HepG2 (cell line): ENCODE results near the gene SEC24D. TPM values are rescaled to one million over a fixed set of nuclear protein-coding genes. Genes with fewer than 3 reads are reported as not detected.

Experiments used
- ATAC-seq: fragments of 200-7000 bp; cut with Tn5 transposase; 3 replicates; pipeline ENCODE4 v1.9.1; 2020; ENCODE audit warnings: mild to moderate bottlenecking, moderate library complexity
- BruUV-seq: library from RNA; stranded (reverse); fragments of 400-500 nt; replicated peaks from 2 replicates; lab custom pipeline; 2021; lab: Mats Ljungman, UMichigan
- CTCF ChIA-PET: fragments of 300-600 bp; formaldehyde crosslinking; extraction: SDS; loops from one replicate; lab custom pipeline; 2021; ENCODE audit warnings: low total read pairs, inconsistent platforms, low intra/inter-chr PET ratio; lab: Yijun Ruan, JAX
- POLR2A ChIA-PET: fragments of 350-600 bp; sonication (Branson Sonifier 250); formaldehyde crosslinking; loops from one replicate; lab custom pipeline; 2020; ENCODE audit warnings: antibody characterized with exemption, inconsistent platforms; lab: Yijun Ruan, JAX
- DNase-seq: peaks from one replicate; pipeline ENCODE4 v3.0.0-alpha.2; 2015; ENCODE audit warnings: low spot score
- FAIRE-seq: peaks from 3 replicates; lab custom pipeline; 2011; peaks lifted over from hg19 to GRCh38; lab: Jason Lieb, UNC
- H2AFZ ChIP-seq: one replicate; pipeline ENCODE4 v1.6.1; 2011; ENCODE audit warnings: low read length, inconsistent platforms
- H3K27ac ChIP-seq: fragments of 300-600 bp; 3 replicates; pipeline ENCODE4 v1.8.0; 2011; ENCODE audit warnings: mixed run types, mild to moderate bottlenecking, mixed read lengths, low read length, inconsistent platforms; ENCODE audit not compliant: insufficient read depth; ENCODE audit errors: extremely low read length
- H3K27me3 ChIP-seq, 2 experiments: fragments of 200-600 bp in 1 of 2; 2 replicates in 1 of 2; 3 replicates in 1 of 2; pipeline versions ENCODE4 v1.6.0 to v1.8.0; 2011; ENCODE audit warnings: low read length in 2 of 2, mild to moderate bottlenecking in 2 of 2, moderate library complexity in 2 of 2, inconsistent platforms in 1 of 2; ENCODE audit not compliant: insufficient read depth in 2 of 2, control insufficient read depth in 1 of 2
- H3K36me3 ChIP-seq, 2 experiments: fragments of 200-600 bp in 1 of 2; replicated peaks in 1 of 2; 2 replicates in 1 of 2; 3 replicates in 1 of 2; pipeline versions ENCODE4 v1.5.1 to v1.8.0; 2011; ENCODE audit warnings: low read length in 2 of 2, inconsistent platforms in 1 of 2; ENCODE audit not compliant: insufficient read depth in 2 of 2, control insufficient read depth in 1 of 2
- H3K4me1 ChIP-seq: 2 replicates; pipeline ENCODE4 v1.5.1; 2012; ENCODE audit warnings: low read length, inconsistent platforms; ENCODE audit not compliant: insufficient read depth
- H3K4me2 ChIP-seq: 2 replicates; pipeline ENCODE4 v1.6.0; 2011; ENCODE audit warnings: low read depth, low read length, inconsistent platforms
- H3K4me3 ChIP-seq, 3 experiments: fragments of 200-600 bp in 1 of 3; sonication (generic), shearing (Covaris generic) in 1 of 3; replicated peaks in 1 of 3; 2 replicates each; pipeline ENCODE4 v1.5.1; 2011 to 2016; ENCODE audit warnings: low read length in 3 of 3, inconsistent platforms in 2 of 3, low read depth in 2 of 3, mild to moderate bottlenecking in 2 of 3, control low read depth in 1 of 3, mixed read lengths in 1 of 3; ENCODE audit not compliant: insufficient read depth in 1 of 3
- H3K79me2 ChIP-seq: one replicate; pipeline ENCODE4 v1.6.1; 2011; ENCODE audit warnings: low read length, inconsistent platforms; ENCODE audit not compliant: insufficient read depth
- H3K9ac ChIP-seq: 2 replicates; pipeline ENCODE4 v1.6.0; 2011; ENCODE audit warnings: mild to moderate bottlenecking, low read depth, low read length, inconsistent platforms; ENCODE audit not compliant: insufficient read depth
- H3K9me3 ChIP-seq: 2 replicates; pipeline ENCODE4 v1.5.1; 2012; ENCODE audit warnings: mild to moderate bottlenecking, low read length
- H4K20me1 ChIP-seq: 2 replicates; pipeline ENCODE4 v1.6.0; 2011; ENCODE audit warnings: inconsistent platforms, mild to moderate bottlenecking, low read length, moderate library complexity; ENCODE audit not compliant: insufficient read depth
- ARHGAP35 ChIP-seq: sonication (generic); formaldehyde crosslinking; IDR thresholded peaks from 2 replicates; pipeline ENCODE4 v1.9.0; 2022; ENCODE audit warnings: mild to moderate bottlenecking, inconsistent platforms, moderate library complexity, missing genetic modification reagents, borderline replicate concordance
- ATF1 ChIP-seq: IDR thresholded peaks from 2 replicates; pipeline ENCODE4 v1.6.1; 2016; ENCODE audit warnings: mild to moderate bottlenecking, control low read depth
- BORCS8-MEF2B ChIP-seq: sonication (generic); formaldehyde crosslinking; IDR thresholded peaks from 2 replicates; pipeline ENCODE4 v1.8.0; 2022; ENCODE audit warnings: mild to moderate bottlenecking, missing genetic modification reagents
- ISL2 ChIP-seq: sonication (generic); formaldehyde crosslinking; IDR thresholded peaks from 2 replicates; pipeline ENCODE4 v1.5.0; 2020; ENCODE audit warnings: missing genetic modification reagents
- KAT7 ChIP-seq: IDR thresholded peaks from 2 replicates; pipeline ENCODE4 v1.6.1; 2018; ENCODE audit warnings: borderline replicate concordance, missing compliant biosample characterization
- PHF5A ChIP-seq: IDR thresholded peaks from one replicate; pipeline ENCODE4 v1.6.1; 2018; ENCODE audit warnings: low read depth, missing genetic modification reagents; ENCODE audit not compliant: unreplicated experiment
- PPARG ChIP-seq: conservative IDR thresholded peaks from 2 replicates; pipeline ENCODE4 v1.6.1; 2016; ENCODE audit warnings: missing biosample characterization, missing genetic modification reagents
- SIX1 ChIP-seq: sonication (generic); formaldehyde crosslinking; IDR thresholded peaks from 2 replicates; pipeline ENCODE4 v1.4.0; 2020; ENCODE audit warnings: missing genetic modification reagents, borderline replicate concordance
- SUZ12 ChIP-seq: fragments of 150-350 bp; IDR thresholded peaks from 2 replicates; pipeline ENCODE4 v1.6.1; 2014; ENCODE audit warnings: low read depth, low read length
- TCF12 ChIP-seq, 2 experiments: fragments of 450-650 bp in 1 of 2; sonication (generic) in 1 of 2; formaldehyde crosslinking in 1 of 2; IDR thresholded peaks; 2 replicates each; pipeline versions ENCODE4 v1.6.1 to v1.8.0; 2017 to 2022; ENCODE audit warnings: antibody characterized with exemption in 1 of 2, mild to moderate bottlenecking in 1 of 2, missing genetic modification reagents in 1 of 2, moderate library complexity in 1 of 2
- ZNF678 ChIP-seq: sonication (generic); formaldehyde crosslinking; IDR thresholded peaks from 2 replicates; pipeline ENCODE4 v1.4.0; 2020; ENCODE audit warnings: mild to moderate bottlenecking, missing genetic modification reagents
- WGBS: methylation state at CpG from one replicate; pipeline ENCODE4 v1.1.6; 2017; ENCODE audit warnings: low lambda C conversion rate; 5-methylcytosine and 5-hydroxymethylcytosine counted together
- in situ Hi-C: cut with HindIII; loops from 2 replicates; pipeline ENCODE4 v1.10.0; 2017; ENCODE audit warnings: low pct_unique_long_range_greater_than_20kb; ENCODE audit not compliant: extremely low pct_ligation_motif_present
- intact Hi-C: fragments of 100-400 bp; cut with micrococcal nuclease; formaldehyde crosslinking; loops from one replicate; pipeline ENCODE4 v1.10.0; 2022; ENCODE audit not compliant: unreplicated experiment
- polyA plus RNA-seq, 8 experiments: library from polyadenylated mRNA; depleted of rRNA in 3 of 8; stranded (reverse) in 7 of 8; unstranded in 1 of 8; fragments of >200 nt; fragmentation: Illumina TruSeq in 4 of 8; extraction: Trizol in 4 of 8; gene quantifications; 2 replicates each; pipeline versions ENCODE4 v1.2.1 to v1.2.3, GENCODE V29; 2011 to 2016; ENCODE audit warnings: low read depth in 4 of 8, missing spikeins in 1 of 8, mixed read lengths in 1 of 8; ENCODE audit not compliant: insufficient read depth in 1 of 8
- total RNA-seq, 5 experiments: library from RNA; depleted of rRNA; stranded (reverse); fragments of >200 nt; fragmentation: Illumina TruSeq; extraction: Trizol; gene quantifications; 2 replicates each; pipeline ENCODE4 v1.2.3, GENCODE V29; 2016; ENCODE audit warnings: low read depth in 1 of 5
- TF ChIP-seq, protein P1 (sequence below): sonication (generic); formaldehyde crosslinking; IDR thresholded peaks from 2 replicates; pipeline ENCODE4 v1.5.1; 2020; ENCODE audit warnings: missing genetic modification reagents, mild to moderate bottlenecking, borderline replicate concordance
- TF ChIP-seq, protein P2 (sequence below): sonication (generic); formaldehyde crosslinking; IDR thresholded peaks from 2 replicates; pipeline ENCODE4 v1.4.0; 2020; ENCODE audit warnings: mild to moderate bottlenecking, missing genetic modification reagents
- TF ChIP-seq, protein P3 (sequence below): sonication (generic); formaldehyde crosslinking; IDR thresholded peaks from 2 replicates; pipeline ENCODE4 v1.8.1; 2023; ENCODE audit warnings: missing genetic modification reagents, inconsistent platforms, borderline replicate concordance
- TF ChIP-seq, protein P4 (sequence below): IDR thresholded peaks from 2 replicates; pipeline ENCODE4 v1.6.1; 2016; ENCODE audit warnings: missing biosample characterization, missing genetic modification reagents, low read depth
- TF ChIP-seq, protein P5 (sequence below): sonication (generic); formaldehyde crosslinking; IDR thresholded peaks from 2 replicates; pipeline ENCODE4 v1.5.0; 2020; ENCODE audit warnings: missing genetic modification reagents

The SEC24D gene
- total and polyA plus RNA-seq, 2 of the 13 experiments (the other 11 are each of a cell fraction or from before 2014, with no cell fraction given), result 30.0 to 51.1 TPM

DNA sequence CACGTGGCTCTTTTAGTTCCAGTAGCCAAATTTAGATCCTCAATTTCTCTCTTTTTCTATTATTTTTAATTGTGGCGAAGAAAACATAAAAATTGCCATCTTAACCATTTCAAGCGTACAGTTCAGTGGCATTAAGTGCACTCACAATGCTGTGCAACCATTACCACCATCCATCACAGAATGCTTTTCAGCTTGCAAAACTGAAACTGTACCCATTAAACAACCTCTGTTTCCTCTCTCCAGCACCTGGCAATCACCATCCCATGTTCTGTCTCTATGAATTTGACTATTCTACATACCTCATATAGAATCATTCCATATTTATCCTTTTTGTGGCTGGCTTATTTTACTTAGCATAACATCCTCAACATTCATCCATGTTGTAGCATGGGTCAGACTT lies 75.8 kb downstream of the SEC24D start:
- Histone ChIP-seq H3K9ac (no peak overlapping the region), H4K20me1 (peaks cover 3% of the 10 kb centered on the region; the same call in 1 of the 2 replicates), H2AFZ (no peak overlapping the region), H3K27ac (no peak overlapping the region), H3K4me1 (peaks cover 46% of the 10 kb centered on the region), H3K79me2 (no peaks in the 10 kb centered on the region), H3K4me3 (no peak overlapping the region), H3K27me3 (no peaks in the 10 kb centered on the region), H3K9me3 (no peaks in the 10 kb centered on the region), H3K4me2 (no peak overlapping the region), H3K36me3 (peaks cover 7 to 42% of the 10 kb centered on the region in 2 experiments)
- no peak for ATAC-seq
- intact Hi-C loops (no loop called here), in situ Hi-C loops (no loop called here)
- POLR2A ChIA-PET, result no interaction called here
- CTCF ChIA-PET, result no interaction called here
- no peak for DNase-seq
- FAIRE-seq, result no peak
- 85% methylated on average over 3 of the region's 3 CpGs for WGBS
- BruUV-seq, result no TSS peak
- no peak for TF ChIP-seq BORCS8-MEF2B (CRISPR knock-in tag)
- TF ChIP-seq ARHGAP35 (CRISPR knock-in tag), result no peak
- TF ChIP-seq SIX1 (CRISPR knock-in tag), result no peak
- TF ChIP-seq PPARG (CRISPR knock-in tag), result no peak
- TF ChIP-seq, protein P1, sequence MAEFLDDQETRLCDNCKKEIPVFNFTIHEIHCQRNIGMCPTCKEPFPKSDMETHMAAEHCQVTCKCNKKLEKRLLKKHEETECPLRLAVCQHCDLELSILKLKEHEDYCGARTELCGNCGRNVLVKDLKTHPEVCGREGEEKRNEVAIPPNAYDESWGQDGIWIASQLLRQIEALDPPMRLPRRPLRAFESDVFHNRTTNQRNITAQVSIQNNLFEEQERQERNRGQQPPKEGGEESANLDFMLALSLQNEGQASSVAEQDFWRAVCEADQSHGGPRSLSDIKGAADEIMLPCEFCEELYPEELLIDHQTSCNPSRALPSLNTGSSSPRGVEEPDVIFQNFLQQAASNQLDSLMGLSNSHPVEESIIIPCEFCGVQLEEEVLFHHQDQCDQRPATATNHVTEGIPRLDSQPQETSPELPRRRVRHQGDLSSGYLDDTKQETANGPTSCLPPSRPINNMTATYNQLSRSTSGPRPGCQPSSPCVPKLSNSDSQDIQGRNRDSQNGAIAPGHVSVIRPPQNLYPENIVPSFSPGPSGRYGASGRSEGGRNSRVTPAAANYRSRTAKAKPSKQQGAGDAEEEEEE (CRISPR knock-in tag), result no peak
- TF ChIP-seq, protein P2, sequence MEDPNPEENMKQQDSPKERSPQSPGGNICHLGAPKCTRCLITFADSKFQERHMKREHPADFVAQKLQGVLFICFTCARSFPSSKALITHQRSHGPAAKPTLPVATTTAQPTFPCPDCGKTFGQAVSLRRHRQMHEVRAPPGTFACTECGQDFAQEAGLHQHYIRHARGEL (CRISPR knock-in tag), result no peak
- no peak for TF ChIP-seq ISL2 (CRISPR knock-in tag)
- no peak for TF ChIP-seq PHF5A
- TF ChIP-seq, protein P3, sequence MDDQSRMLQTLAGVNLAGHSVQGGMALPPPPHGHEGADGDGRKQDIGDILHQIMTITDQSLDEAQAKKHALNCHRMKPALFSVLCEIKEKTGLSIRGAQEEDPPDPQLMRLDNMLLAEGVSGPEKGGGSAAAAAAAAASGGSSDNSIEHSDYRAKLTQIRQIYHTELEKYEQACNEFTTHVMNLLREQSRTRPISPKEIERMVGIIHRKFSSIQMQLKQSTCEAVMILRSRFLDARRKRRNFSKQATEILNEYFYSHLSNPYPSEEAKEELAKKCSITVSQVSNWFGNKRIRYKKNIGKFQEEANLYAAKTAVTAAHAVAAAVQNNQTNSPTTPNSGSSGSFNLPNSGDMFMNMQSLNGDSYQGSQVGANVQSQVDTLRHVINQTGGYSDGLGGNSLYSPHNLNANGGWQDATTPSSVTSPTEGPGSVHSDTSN, result no peak
- TF ChIP-seq, protein P4, sequence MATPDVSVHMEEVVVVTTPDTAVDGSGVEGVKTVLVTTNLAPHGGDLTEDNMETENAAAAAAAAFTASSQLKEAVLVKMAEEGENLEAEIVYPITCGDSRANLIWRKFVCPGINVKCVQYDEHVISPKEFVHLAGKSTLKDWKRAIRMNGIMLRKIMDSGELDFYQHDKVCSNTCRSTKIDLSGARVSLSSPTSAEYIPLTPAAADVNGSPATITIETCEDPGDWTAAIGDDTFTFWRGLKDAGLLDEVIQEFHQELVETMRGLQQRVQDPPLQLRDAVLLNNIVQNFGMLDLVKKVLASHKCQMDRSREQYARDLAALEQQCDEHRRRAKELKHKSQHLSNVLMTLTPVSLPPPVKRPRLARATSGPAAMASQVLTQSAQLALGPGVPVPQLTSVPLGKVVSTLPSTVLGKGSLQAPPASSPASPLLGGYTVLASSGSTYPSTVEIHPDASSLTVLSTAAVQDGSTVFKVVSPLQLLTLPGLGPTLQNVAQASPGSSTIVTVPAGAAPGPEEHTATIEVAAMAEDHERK (CRISPR knock-in tag), result no peak
- no peak for TF ChIP-seq TCF12 (IDR thresholded peaks at IDR 0.05)
- TF ChIP-seq TCF12 (CRISPR knock-in tag; IDR thresholded peaks at IDR 0.05), result no peak
- TF ChIP-seq ATF1 (CRISPR knock-in tag), result no peak
- TF ChIP-seq KAT7 (CRISPR knock-in tag), result no peak
- TF ChIP-seq, protein P5, sequence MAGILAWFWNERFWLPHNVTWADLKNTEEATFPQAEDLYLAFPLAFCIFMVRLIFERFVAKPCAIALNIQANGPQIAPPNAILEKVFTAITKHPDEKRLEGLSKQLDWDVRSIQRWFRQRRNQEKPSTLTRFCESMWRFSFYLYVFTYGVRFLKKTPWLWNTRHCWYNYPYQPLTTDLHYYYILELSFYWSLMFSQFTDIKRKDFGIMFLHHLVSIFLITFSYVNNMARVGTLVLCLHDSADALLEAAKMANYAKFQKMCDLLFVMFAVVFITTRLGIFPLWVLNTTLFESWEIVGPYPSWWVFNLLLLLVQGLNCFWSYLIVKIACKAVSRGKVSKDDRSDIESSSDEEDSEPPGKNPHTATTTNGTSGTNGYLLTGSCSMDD, result no peak
- TF ChIP-seq SUZ12, result no peak
- TF ChIP-seq ZNF678, result no peak
